Measurements from ENCODE around the gene ANO1.

DNA sequence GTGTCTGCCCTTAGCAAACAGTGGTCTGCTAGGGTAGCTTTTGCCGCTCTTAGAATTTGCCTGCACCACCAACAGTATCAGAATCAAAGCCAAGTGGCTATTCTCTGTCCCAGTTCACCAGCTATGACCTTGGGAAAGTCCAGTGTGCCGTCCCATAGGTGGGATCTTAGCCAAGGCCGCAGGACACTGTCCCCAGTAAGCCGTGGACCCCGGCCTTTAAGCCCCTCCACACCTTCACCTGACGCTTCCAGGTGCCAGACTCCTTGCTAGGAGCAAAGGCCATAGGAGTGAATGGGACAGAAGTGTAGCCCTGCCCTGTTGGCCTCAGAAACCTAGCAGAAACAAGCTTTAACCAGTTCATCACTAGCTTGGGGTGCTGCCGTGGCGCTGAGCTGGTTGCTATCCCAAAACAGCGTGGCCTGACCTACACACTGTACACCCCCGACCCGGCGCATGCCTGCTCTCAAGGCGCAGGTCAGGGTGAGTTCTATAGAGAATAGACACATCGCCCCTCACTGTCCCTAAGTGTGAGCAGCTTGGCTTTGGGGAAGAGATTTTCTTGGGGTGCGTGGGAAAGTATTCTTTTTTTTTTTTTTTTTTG is 129.5 kb downstream of the ANO1 start:
- TF ChIP-seq EZH2phosphoT487 (IDR thresholded peaks at IDR 0.05; ENCODE audit: low read length) = no peak
- TF ChIP-seq, protein P1, sequence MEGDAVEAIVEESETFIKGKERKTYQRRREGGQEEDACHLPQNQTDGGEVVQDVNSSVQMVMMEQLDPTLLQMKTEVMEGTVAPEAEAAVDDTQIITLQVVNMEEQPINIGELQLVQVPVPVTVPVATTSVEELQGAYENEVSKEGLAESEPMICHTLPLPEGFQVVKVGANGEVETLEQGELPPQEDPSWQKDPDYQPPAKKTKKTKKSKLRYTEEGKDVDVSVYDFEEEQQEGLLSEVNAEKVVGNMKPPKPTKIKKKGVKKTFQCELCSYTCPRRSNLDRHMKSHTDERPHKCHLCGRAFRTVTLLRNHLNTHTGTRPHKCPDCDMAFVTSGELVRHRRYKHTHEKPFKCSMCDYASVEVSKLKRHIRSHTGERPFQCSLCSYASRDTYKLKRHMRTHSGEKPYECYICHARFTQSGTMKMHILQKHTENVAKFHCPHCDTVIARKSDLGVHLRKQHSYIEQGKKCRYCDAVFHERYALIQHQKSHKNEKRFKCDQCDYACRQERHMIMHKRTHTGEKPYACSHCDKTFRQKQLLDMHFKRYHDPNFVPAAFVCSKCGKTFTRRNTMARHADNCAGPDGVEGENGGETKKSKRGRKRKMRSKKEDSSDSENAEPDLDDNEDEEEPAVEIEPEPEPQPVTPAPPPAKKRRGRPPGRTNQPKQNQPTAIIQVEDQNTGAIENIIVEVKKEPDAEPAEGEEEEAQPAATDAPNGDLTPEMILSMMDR (IDR thresholded peaks at IDR 0.05; ENCODE audit: low read length) = no peak
- no peak for TF ChIP-seq EZH2 (optimal IDR thresholded peaks at IDR 0.05; ENCODE audit: low read depth, low read length)
